Left lung (tissue), 10 donors: ENCODE measurements around the gene RXFP1. TPM values are rescaled to one million over a fixed set of nuclear protein-coding genes. Genes with fewer than 3 reads are reported as not detected.

Source experiments
- ATAC-seq: fragments of 200-7000 bp; cut with Tn5 transposase; one replicate; pipeline ENCODE4 v1.9.1; 2020; ENCODE audit warnings: moderate library complexity
- DNase-seq, 4 donors: peaks; one replicate each; pipeline ENCODE4 v3.0.0-alpha.2; 2013 to 2020
- H3K27ac ChIP-seq, 2 donors: fragments of 200-600 bp; sonication (generic) in 1 of 2; one replicate each; pipeline versions ENCODE4 v1.5.0 to v1.8.0; 2020 to 2021
- H3K27me3 ChIP-seq, 2 donors: fragments of 200-600 bp; sonication (generic) in 1 of 2; one replicate each; pipeline versions ENCODE4 v1.5.0 to v1.8.0; 2020 to 2021
- H3K36me3 ChIP-seq, 2 donors: fragments of 200-600 bp; sonication (generic) in 1 of 2; one replicate each; pipeline versions ENCODE4 v1.5.0 to v1.8.0; 2020 to 2021
- H3K4me1 ChIP-seq, 2 donors: fragments of 200-600 bp; one replicate each; pipeline ENCODE4 v1.8.0; 2021
- H3K4me3 ChIP-seq, 2 donors: fragments of 200-600 bp; sonication (generic) in 1 of 2; one replicate each; pipeline versions ENCODE4 v1.5.0 to v1.8.0; 2020 to 2021; ENCODE audit warnings: mild to moderate bottlenecking in 1 of 2
- H3K9me3 ChIP-seq, 2 donors: fragments of 200-600 bp; sonication (generic) in 1 of 2; one replicate each; pipeline versions ENCODE4 v1.5.0 to v1.8.0; 2020 to 2021
- CTCF ChIP-seq, 2 donors: fragments of 200-600 bp; sonication (generic) in 1 of 2; IDR thresholded peaks; one replicate each; pipeline versions ENCODE4 v1.5.0 to v1.8.0; 2021; ENCODE audit warnings: antibody characterized with exemption in 2 of 2
- intact Hi-C, 2 donors: fragments of 100-400 bp; cut with DNase I; formaldehyde crosslinking; loops; one replicate each; pipeline versions ENCODE4 v1.11.2 to v1.14.2; 2022
- polyA plus RNA-seq, 6 donors: library from polyadenylated mRNA; unstranded; fragments of 120-200 nt; gene quantifications; one replicate each; pipeline ENCODE4 v1.2.1, GENCODE V29; 2013; ENCODE audit not compliant: insufficient read length in 6 of 6
- total RNA-seq, 2 donors: library from RNA; stranded (reverse); fragmentation: NEBNext Ultra II Directional; extraction: Animal tissue kit (Norgen Biotek cat#: 25700); gene quantifications; one replicate each; pipeline ENCODE4 v1.2.1, GENCODE V29; 2021
- donor health status: DM: no; HTN: yes; CAD: no.
- donor health status: DM: no; HTN: no; CAD: no.

The RXFP1 gene
- total and polyA plus RNA-seq, 8 donors: 2.7 to 10.2 (median 7.4) TPM

DNA sequence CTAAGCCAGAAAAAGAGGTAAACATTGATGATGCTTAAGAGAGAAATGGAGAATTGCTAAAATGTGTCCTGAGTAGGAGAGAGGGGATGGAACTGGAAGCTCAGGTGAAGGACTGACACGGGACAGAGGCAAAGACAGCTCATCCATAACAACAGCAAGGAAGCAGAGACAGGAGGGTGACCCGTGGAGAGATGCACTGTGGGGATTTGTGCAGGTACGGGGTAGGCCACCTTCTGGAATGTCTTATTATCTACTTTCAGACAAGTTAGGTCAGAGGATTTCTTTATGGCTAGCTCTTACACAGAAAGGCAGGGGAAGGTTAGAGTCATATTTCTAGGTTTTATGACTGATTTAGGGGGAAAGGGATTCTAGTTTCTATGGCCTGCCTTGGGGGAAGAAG, 31.7 kb downstream of the RXFP1 start:
- H3K4me1 ChIP-seq: no peaks in the 10 kb centered on the region
- H3K4me3 ChIP-seq: no peak overlapping the region
- H3K36me3 ChIP-seq: no peaks in the 10 kb centered on the region
- DNase-seq (no peak), ATAC-seq (no peak)
- peaks cover 0 to 3% of the 10 kb centered on the region in 2 donors for H3K9me3 ChIP-seq
- H3K27ac ChIP-seq: no peak overlapping the region
- intact Hi-C loops: no loop called here
- H3K27me3 ChIP-seq: no peaks in the 10 kb centered on the region
- TF ChIP-seq CTCF (IDR thresholded peaks at IDR 0.05): no peak

GRCh38 chr4:158560284-158560683, 38.6 kb downstream of the RXFP1 start:
- intact Hi-C loops: no loop called here

DNA sequence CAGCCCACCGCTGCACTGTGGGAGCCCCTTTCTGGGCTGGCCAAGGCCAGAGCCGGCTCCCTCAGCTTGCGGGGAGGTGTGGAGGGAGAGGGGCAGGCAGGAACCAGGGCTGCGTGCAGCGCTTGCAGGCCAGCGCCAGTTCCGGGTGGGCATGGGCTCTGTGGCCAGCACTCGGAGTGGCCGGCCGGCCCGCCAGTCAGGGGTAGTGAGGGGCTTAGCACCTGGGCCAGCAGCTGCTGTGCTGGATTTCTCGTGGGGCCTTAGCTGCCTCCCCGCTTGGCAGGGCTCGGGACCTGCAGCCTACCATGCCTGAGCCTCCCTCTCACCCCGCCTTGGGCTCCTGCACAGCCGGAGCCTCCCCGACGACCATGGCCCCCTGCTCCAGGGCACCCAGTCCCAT, 45.2 kb downstream of the RXFP1 start:
- H3K9me3 ChIP-seq: peaks cover 0 to 2% of the 10 kb centered on the region in 2 donors
- no peaks in the 10 kb centered on the region for H3K27me3 ChIP-seq
- DNase-seq (peak in 1 of 4 donors; percentile 67), ATAC-seq (no peak)
- H3K36me3 ChIP-seq: no peaks in the 10 kb centered on the region
- TF ChIP-seq CTCF (IDR thresholded peaks at IDR 0.05): no peak
- no peak overlapping the region for H3K27ac ChIP-seq
- H3K4me3 ChIP-seq: no peak overlapping the region
- intact Hi-C loops: no loop called here
- H3K4me1 ChIP-seq: no peaks in the 10 kb centered on the region

More at GRCh38 chr4:158560284-158560683, 38.6 kb downstream of the RXFP1 start:
- no peak overlapping the region for H3K27ac ChIP-seq
- H3K27me3 ChIP-seq: no peaks in the 10 kb centered on the region
- H3K36me3 ChIP-seq: no peaks in the 10 kb centered on the region
- H3K4me1 ChIP-seq: no peaks in the 10 kb centered on the region
- ATAC-seq (no peak), DNase-seq (no peak)
- H3K9me3 ChIP-seq: no peaks in the 10 kb centered on the region
- no peak for TF ChIP-seq CTCF (IDR thresholded peaks at IDR 0.05)
- no peak overlapping the region for H3K4me3 ChIP-seq

DNA sequence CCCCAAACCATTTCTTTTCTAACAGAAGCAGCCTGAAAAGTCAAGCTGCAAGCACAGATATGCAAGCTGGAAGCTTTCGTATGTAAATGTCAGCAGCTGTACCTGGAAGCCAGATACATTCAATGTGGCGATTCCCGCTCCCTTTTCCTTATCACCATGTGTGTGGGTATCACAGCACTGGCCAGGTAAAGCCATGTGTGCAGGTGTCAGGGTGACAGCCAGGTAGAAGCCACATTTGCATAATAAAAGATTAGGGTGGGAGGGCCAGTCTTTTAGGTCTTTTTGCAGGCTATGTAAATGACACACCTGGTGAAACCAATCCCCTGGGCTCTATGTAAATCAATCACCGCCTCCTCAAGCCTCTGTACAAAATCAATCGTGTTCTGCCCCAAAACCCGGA, 50.1 kb downstream of the RXFP1 start:
- no peaks in the 10 kb centered on the region for H3K36me3 ChIP-seq

DNA sequence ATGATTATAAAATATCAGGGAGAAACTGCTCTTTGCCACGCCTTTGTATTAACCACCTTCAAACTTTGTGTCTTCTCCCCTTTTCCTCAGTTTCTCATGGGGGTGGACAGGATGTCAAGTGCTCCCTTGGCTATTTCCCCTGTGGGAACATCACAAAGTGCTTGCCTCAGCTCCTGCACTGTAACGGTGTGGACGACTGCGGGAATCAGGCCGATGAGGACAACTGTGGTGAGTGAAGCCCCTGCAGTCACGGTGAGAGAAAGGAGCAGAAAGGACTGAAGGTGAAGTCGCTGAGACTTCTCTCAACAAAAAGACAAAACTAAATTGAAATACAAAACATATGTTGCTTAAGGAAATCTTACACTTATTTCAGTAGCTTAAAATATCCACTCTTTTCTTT, 50.9 kb downstream of the RXFP1 start:
- TF ChIP-seq CTCF (IDR thresholded peaks at IDR 0.05): no peak
- no peaks in the 10 kb centered on the region for H3K36me3 ChIP-seq
- intact Hi-C loops: no loop called here
- H3K27ac ChIP-seq: no peak overlapping the region
- H3K27me3 ChIP-seq: no peaks in the 10 kb centered on the region
- H3K9me3 ChIP-seq: no peaks in the 10 kb centered on the region
- no peak for DNase-seq
- no peak for ATAC-seq
- no peak overlapping the region for H3K4me3 ChIP-seq
- no peaks in the 10 kb centered on the region for H3K4me1 ChIP-seq

More for the DNA sequence above, 50.1 kb downstream of the RXFP1 start:
- Histone ChIP-seq H3K27me3 (no peaks in the 10 kb centered on the region), H3K4me1 (no peaks in the 10 kb centered on the region), H3K4me3 (no peak overlapping the region), H3K27ac (no peak overlapping the region), H3K9me3 (peaks cover 0 to 2% of the 10 kb centered on the region in 2 donors)
- intact Hi-C loops: no loop called here
- DNase-seq (no peak), ATAC-seq (no peak)
- no peak for TF ChIP-seq CTCF (IDR thresholded peaks at IDR 0.05)
